ENCODE data around the gene ZCCHC14.

The ZCCHC14 gene

GRCh38 chr16:87356491-87356853 is 136.4 kb downstream of the ZCCHC14 start:
- no peak for DNase-seq

Measured in stimulated activated naive CD4-positive, alpha-beta T cell (primary cell).